Medulla oblongata (tissue), 1 donor: ENCODE results near the gene KRABD2.
A peak's percentile ranks its signal among the peaks of the same experiment; 100 is the strongest.
"Not testable (repeated sequence)": the region's sequence is repeated elsewhere in the genome, so short reads cannot be mapped to it uniquely, and the experiment has no call there.

Experiments
- DNase-seq: peaks from one replicate; pipeline ENCODE4 v3.0.0-alpha.2; 2015; ENCODE audit errors: extremely low spot score

KRABD2 gene

GRCh38 chr17:8376271-8377067 is at the start of gene KRABD2:
Gene KRABD2, minus strand, starts transcription at chr17:8376704.
- peak; percentile 86 for DNase-seq

GRCh38 chr17:8421571-8421970 is 45.1 kb upstream of the KRABD2 start:
- DNase-seq = no peak

- DNase-seq = peak; percentile 67
Measured at GRCh38 chr17:8420041-8420934, 43.8 kb upstream of the KRABD2 start.

GRCh38 chr17:8419305-8419704 is 42.8 kb upstream of the KRABD2 start:
- DNase-seq = no peak

- no peak for DNase-seq
Measured at GRCh38 chr17:8418471-8418870, 42.0 kb upstream of the KRABD2 start.

GRCh38 chr17:8417806-8418205 is 41.3 kb upstream of the KRABD2 start:
- DNase-seq = no peak

- DNase-seq = no peak
Measured at GRCh38 chr17:8413938-8414337, 37.4 kb upstream of the KRABD2 start.

GRCh38 chr17:8413328-8413727 is 36.8 kb upstream of the KRABD2 start:
- DNase-seq = no peak

GRCh38 chr17:8412089-8412488 is 35.6 kb upstream of the KRABD2 start:
- no peak for DNase-seq

GRCh38 chr17:8410883-8411238 is 34.4 kb upstream of the KRABD2 start:
- no peak for DNase-seq

- peak; percentile 96 for DNase-seq
Measured at GRCh38 chr17:8409966-8410882, 33.7 kb upstream of the KRABD2 start.

GRCh38 chr17:8408371-8408770 is 31.9 kb upstream of the KRABD2 start:
- DNase-seq = no peak

- no peak for DNase-seq
Measured at GRCh38 chr17:8406174-8406573, 29.7 kb upstream of the KRABD2 start.

- no peak for DNase-seq
Measured at GRCh38 chr17:8405499-8406016, 29.1 kb upstream of the KRABD2 start.

GRCh38 chr17:8402921-8403536 is 26.5 kb upstream of the KRABD2 start:
- DNase-seq = no peak

GRCh38 chr17:8401107-8401506 is 24.6 kb upstream of the KRABD2 start:
- DNase-seq = no peak

- DNase-seq = no peak
Measured at GRCh38 chr17:8398980-8399379, 22.5 kb upstream of the KRABD2 start.

- DNase-seq = no peak
Measured at GRCh38 chr17:8397636-8398035, 21.1 kb upstream of the KRABD2 start, which contains the start of gene RNF222. Gene RNF222, minus strand, starts transcription at chr17:8397827. Its CDS starts 4,366 bp downstream, at chr17:8393461.

GRCh38 chr17:8394497-8394896 is 18.0 kb upstream of the KRABD2 start:
- not testable (repeated sequence) for DNase-seq

GRCh38 chr17:8393470-8394231 is 17.1 kb upstream of the KRABD2 start:
- no peak for DNase-seq
